NB4 (cell line): ENCODE results near the gene DNAJC3.

Experiments used
- CTCF ChIP-seq: IDR thresholded peaks from one replicate; pipeline ENCODE4 v1.5.1; 2012; ENCODE audit warnings: low read depth, low read length
- MAX ChIP-seq: IDR thresholded peaks from 2 replicates; pipeline ENCODE4 v1.6.1; 2011; ENCODE audit warnings: low read depth, low read length
- POLR2A ChIP-seq: IDR thresholded peaks from 2 replicates; pipeline ENCODE4 v1.6.1; 2011; ENCODE audit warnings: mild to moderate bottlenecking; ENCODE audit not compliant: insufficient read length; ENCODE audit errors: extremely low read depth

DNA sequence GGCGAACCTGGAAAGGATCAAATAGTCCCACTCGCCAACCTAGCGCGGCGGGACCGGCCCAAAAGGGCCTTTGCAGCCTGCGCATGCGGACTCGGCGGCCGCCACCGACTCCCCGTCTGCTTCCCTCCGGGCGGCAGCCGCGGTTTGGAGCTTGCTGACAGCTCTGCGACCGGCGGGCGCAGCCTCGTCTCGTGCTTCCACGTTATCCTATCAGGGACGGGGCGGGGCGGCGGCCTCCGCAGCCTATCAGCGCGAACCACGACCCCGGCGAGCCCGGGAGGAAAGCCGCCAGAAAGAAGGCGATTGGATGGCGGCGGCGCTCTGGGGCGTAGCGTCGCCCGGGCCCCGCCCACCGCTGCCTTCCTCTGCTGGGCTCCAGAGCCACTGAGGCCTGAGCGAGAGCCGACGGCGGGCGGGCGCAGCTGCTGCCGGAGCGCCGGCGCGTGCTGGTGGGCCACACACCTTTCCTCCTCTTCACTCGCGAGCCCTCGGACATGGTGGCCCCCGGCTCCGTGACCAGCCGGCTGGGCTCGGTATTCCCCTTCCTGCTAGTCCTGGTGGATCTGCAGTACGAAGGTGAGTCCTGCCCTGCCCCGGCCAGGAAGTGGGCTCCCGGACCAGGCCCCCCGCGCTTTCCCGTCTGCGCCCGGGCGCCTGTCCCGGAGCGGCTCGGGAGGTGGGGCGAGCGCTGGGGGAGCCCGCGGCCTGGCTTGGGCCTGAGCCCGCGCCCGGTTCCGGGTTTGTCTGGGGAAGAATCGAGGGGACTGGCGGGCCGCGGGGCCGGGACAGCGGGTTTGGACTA lies at the start of gene DNAJC3:
- no peak for TF ChIP-seq CTCF
- TF ChIP-seq POLR2A = peak; percentile 94
- peak; percentile 92 for TF ChIP-seq MAX
